Endothelial cell of umbilical vein (primary cell): ENCODE results near the gene C1orf226. TPM values are rescaled to one million over a fixed set of nuclear protein-coding genes. Genes with fewer than 3 reads are reported as not detected.

Experiments
- BruUV-seq: library from RNA; stranded (reverse); fragments of 400-500 nt; replicated peaks from 2 replicates; lab custom pipeline; 2021; lab: Mats Ljungman, UMichigan
- CTCF ChIA-PET: fragments of 300-600, 350-600 bp; sonication (Branson Sonifier 250); formaldehyde crosslinking; loops from one replicate; lab custom pipeline; 2021; ENCODE audit warnings: antibody characterized with exemption, inconsistent platforms; lab: Charles Lee
- POLR2A ChIA-PET: fragments of 300-600, 350-600 bp; sonication (Branson Sonifier 250); formaldehyde crosslinking; loops from one replicate; lab custom pipeline; 2021; ENCODE audit warnings: antibody characterized with exemption, inconsistent platforms; lab: Charles Lee
- DNase-seq: peaks from one replicate; pipeline ENCODE4 v3.0.0-alpha.2; 2011; ENCODE audit warnings: low read depth, low spot score
- FAIRE-seq: peaks from 2 replicates; lab custom pipeline; 2011; peaks lifted over from hg19 to GRCh38; lab: Jason Lieb, UNC
- H2AFZ ChIP-seq: 2 replicates; pipeline ENCODE4 v1.6.0; 2012; ENCODE audit warnings: low read depth, low read length, control low read depth, inconsistent platforms
- H3K27ac ChIP-seq: 2 replicates; pipeline ENCODE4 v1.5.1; 2011; ENCODE audit warnings: low read depth, mild to moderate bottlenecking, control low read depth, low read length, moderate library complexity; ENCODE audit not compliant: insufficient read depth
- H3K27me3 ChIP-seq, 2 experiments: 2 replicates each; pipeline versions ENCODE4 v1.6.0 to v1.6.1; 2011; ENCODE audit warnings: low read length in 2 of 2, mixed read lengths in 1 of 2; ENCODE audit not compliant: control insufficient read depth in 2 of 2, insufficient read depth in 2 of 2
- H3K36me3 ChIP-seq, 2 experiments: 2 replicates in 1 of 2; 3 replicates in 1 of 2; pipeline ENCODE4 v1.5.1; 2011; ENCODE audit warnings: low read length in 2 of 2, mild to moderate bottlenecking in 1 of 2, moderate library complexity in 1 of 2; ENCODE audit not compliant: control insufficient read depth in 2 of 2, insufficient read depth in 2 of 2; ENCODE audit errors: extremely low read depth in 1 of 2
- H3K4me1 ChIP-seq: 3 replicates; pipeline ENCODE4 v1.5.1; 2011; ENCODE audit warnings: mild to moderate bottlenecking, low read length; ENCODE audit not compliant: control insufficient read depth, insufficient read depth; ENCODE audit errors: extremely low read depth
- H3K4me2 ChIP-seq: 2 replicates; pipeline ENCODE4 v1.6.1; 2011; ENCODE audit warnings: low read length, control low read depth, mixed read lengths; ENCODE audit not compliant: insufficient read depth
- H3K4me3 ChIP-seq, 3 experiments: fragments of 200-600 bp in 1 of 3; sonication (generic), shearing (Covaris generic) in 1 of 3; replicated peaks in 1 of 3; 2 replicates each; pipeline ENCODE4 v1.5.1; 2011 to 2016; ENCODE audit warnings: control low read depth in 3 of 3, low read length in 3 of 3, mild to moderate bottlenecking in 2 of 3, inconsistent platforms in 1 of 3, low read depth in 1 of 3, moderate library complexity in 1 of 3; ENCODE audit not compliant: insufficient read depth in 1 of 3
- H3K79me2 ChIP-seq: 2 replicates; pipeline ENCODE4 v1.6.0; 2012; ENCODE audit warnings: low read length, inconsistent platforms; ENCODE audit not compliant: control insufficient read depth, insufficient read depth
- H3K9ac ChIP-seq: replicated peaks from 2 replicates; pipeline ENCODE3; 2011; ENCODE audit warnings: low read length, control low read depth; ENCODE audit not compliant: insufficient read depth; ENCODE audit errors: extremely low read depth
- H3K9me1 ChIP-seq: replicated peaks from 3 replicates; pipeline ENCODE4 v1.6.0; 2011; ENCODE audit warnings: mild to moderate bottlenecking, low read length; ENCODE audit not compliant: control insufficient read depth, insufficient read depth; ENCODE audit errors: extremely low read depth
- H3K9me3 ChIP-seq: replicated peaks from 2 replicates; pipeline ENCODE4 v1.5.1; 2012; ENCODE audit warnings: low read length, inconsistent platforms; ENCODE audit not compliant: control insufficient read depth, insufficient read depth
- H4K20me1 ChIP-seq: replicated peaks from 2 replicates; pipeline ENCODE3; 2011; ENCODE audit warnings: mild to moderate bottlenecking, low read length; ENCODE audit not compliant: control insufficient read depth, insufficient read depth; ENCODE audit errors: extremely low read depth
- CTCF ChIP-seq, 2 donors: IDR thresholded peaks; 1 replicate in 1 of 2; 2 replicates in 1 of 2; pipeline ENCODE4 v1.5.1; 2011; ENCODE audit warnings: low read length in 2 of 2, mild to moderate bottlenecking in 2 of 2, moderate library complexity in 2 of 2, control low read depth in 1 of 2, inconsistent platforms in 1 of 2, low read depth in 1 of 2; ENCODE audit not compliant: insufficient read depth in 1 of 2; ENCODE audit errors: extremely low read depth in 1 of 2
- EZH2 ChIP-seq: IDR thresholded peaks from 2 replicates; pipeline ENCODE4 v1.6.1; 2012; ENCODE audit warnings: borderline replicate concordance, low read depth, mild to moderate bottlenecking, moderate library complexity, low read length, inconsistent platforms; ENCODE audit not compliant: severe bottlenecking
- FOS ChIP-seq: IDR thresholded peaks from 2 replicates; pipeline ENCODE4 v1.6.1; 2011; ENCODE audit warnings: mild to moderate bottlenecking, low read length, moderate library complexity, borderline replicate concordance; ENCODE audit not compliant: insufficient read depth
- GATA2 ChIP-seq: IDR thresholded peaks from 2 replicates; pipeline ENCODE4 v1.7.0; 2011; ENCODE audit warnings: low read depth, mild to moderate bottlenecking, moderate library complexity, mixed read lengths, low read length; ENCODE audit not compliant: insufficient read length, insufficient read depth
- JUN ChIP-seq: IDR thresholded peaks from 2 replicates; pipeline ENCODE4 v1.6.1; 2011; ENCODE audit warnings: borderline replicate concordance, low read depth; ENCODE audit not compliant: insufficient read length, insufficient read depth
- MAX ChIP-seq: IDR thresholded peaks from 2 replicates; pipeline ENCODE4 v1.6.1; 2011; ENCODE audit not compliant: insufficient read depth, insufficient read length
- MYC ChIP-seq: IDR thresholded peaks from one replicate; pipeline ENCODE4 v1.6.1; 2011; ENCODE audit warnings: mild to moderate bottlenecking, low read depth, low read length
- POLR2A ChIP-seq: IDR thresholded peaks from 2 replicates; pipeline ENCODE4 v1.6.1; 2012; ENCODE audit warnings: low read depth, mild to moderate bottlenecking, control low read depth, low read length
- POLR2AphosphoS5 ChIP-seq: IDR thresholded peaks from 2 replicates; pipeline ENCODE4 v1.6.1; 2012; ENCODE audit warnings: low read depth, mild to moderate bottlenecking, control low read depth, low read length, moderate library complexity; ENCODE audit not compliant: insufficient read depth
- dilution Hi-C: fragments of 300-500 bp; cut with MboI; formaldehyde crosslinking; loops from one replicate; pipeline ENCODE4 v1.15.0; 2019; ENCODE audit warnings: low sequenced_read_pairs; ENCODE audit not compliant: extremely low pct_ligation_motif_present
- intact Hi-C: fragments of 100-400 bp; cut with micrococcal nuclease; formaldehyde crosslinking; loops from one replicate; pipeline ENCODE4 v1.10.0; 2022
- polyA plus RNA-seq, 4 experiments: library from polyadenylated mRNA; depleted of rRNA in 3 of 4; stranded (reverse) in 3 of 4; unstranded in 1 of 4; fragments of >200 nt; gene quantifications; 2 replicates each; pipeline versions ENCODE4 v1.2.1 to v1.2.3, GENCODE V29; 2011 to 2012; ENCODE audit warnings: missing spikeins in 1 of 4
- total RNA-seq: library from RNA; stranded (reverse); gene quantifications from 2 replicates; pipeline ENCODE4 v1.2.3, GENCODE V29; 2021

Gene C1orf226
- total and polyA plus RNA-seq, 2 donors (not counting 3 experiments of a cell fraction or from before 2014, with no cell fraction given), result 2.5 to 4.2 TPM

GRCh38 chr1:162381941-162382750, 618 bp downstream of the C1orf226 start:
- Histone ChIP-seq H3K9me1 (no peaks in the 10 kb centered on the region), H3K9ac (no peak overlapping the region), H3K4me1 (no peaks in the 10 kb centered on the region), H4K20me1 (no peaks in the 10 kb centered on the region), H3K4me3 (no peak overlapping the region), H3K27ac (no peak overlapping the region), H2AFZ (no peak overlapping the region), H3K4me2 (no peak overlapping the region), H3K36me3 (peaks cover 0 to 3% of the 10 kb centered on the region in 2 experiments), H3K9me3 (no peaks in the 10 kb centered on the region), H3K79me2 (no peaks in the 10 kb centered on the region), H3K27me3 (no peaks in the 10 kb centered on the region)
- intact Hi-C loops, result no loop called here
- dilution Hi-C loops, result no loop called here
- POLR2A ChIA-PET, result no interaction called here
- CTCF ChIA-PET, result interaction anchor here (0.9 to 2.2 kb wide), 7 partner anchors 10 to 326 kb away, joined by 3 to 14 read pairs (median 4); no protein-coding TSS in a partner anchor
- FAIRE-seq (no peak), DNase-seq (no peak)
- no TSS peak for BruUV-seq
- TF ChIP-seq GATA2 (no peak), EZH2 (no peak), FOS (no peak), CTCF (IDR thresholded peaks at IDR 0.05; ENCODE audit: extremely low read depth in 1 of 2, insufficient read depth in 1 of 2, low read depth in 1 of 2, low read length in 2 of 2) (no peak), JUN (no peak), MAX (no peak), POLR2AphosphoS5 (no peak), POLR2A (no peak), MYC (no peak)
